K562 (cell line): ENCODE data around the gene ROR2. TPM values are rescaled to one million over a fixed set of nuclear protein-coding genes. Genes with fewer than 3 reads are reported as not detected.

ENCODE experiments used
- DACH1 ChIP-seq: fragments of 450-650 bp; IDR thresholded peaks from 2 replicates; pipeline ENCODE4 v1.6.1; 2018; ENCODE audit not compliant: partially characterized antibody
- NR2C1 ChIP-seq, 2 experiments: fragments of 450-650 bp; IDR thresholded peaks; 2 replicates each; pipeline ENCODE4 v1.6.1; 2017; ENCODE audit warnings: mild to moderate bottlenecking in 2 of 2, antibody characterized with exemption in 1 of 2, inconsistent platforms in 1 of 2, missing compliant biosample characterization in 1 of 2, missing genetic modification characterization in 1 of 2
- PBX2 ChIP-seq, 2 experiments: IDR thresholded peaks in 1 of 2; conservative IDR thresholded peaks in 1 of 2; 2 replicates each; pipeline ENCODE4 v1.6.1; 2016; ENCODE audit warnings: low read depth in 2 of 2, mild to moderate bottlenecking in 1 of 2, missing compliant biosample characterization in 1 of 2, missing genetic modification characterization in 1 of 2, moderate library complexity in 1 of 2
- SAFB ChIP-seq: fragments of 200-400 bp; formaldehyde crosslinking; IDR thresholded peaks from 2 replicates; pipeline ENCODE4 v1.6.1; 2017; ENCODE audit warnings: low read depth, low read length, borderline replicate concordance
- XRCC3 ChIP-seq: fragments of 450-650 bp; IDR thresholded peaks from 2 replicates; pipeline ENCODE4 v1.6.1; 2017; ENCODE audit warnings: mild to moderate bottlenecking, moderate library complexity
- ZNF124 ChIP-seq: sonication (generic); formaldehyde crosslinking; IDR thresholded peaks from 2 replicates; pipeline ENCODE4 v1.8.1; 2022; ENCODE audit warnings: missing genetic modification reagents
- ZNF134 ChIP-seq: fragments of 250-450 bp; sonication (Bioruptor Pico); conservative IDR thresholded peaks from 2 replicates; pipeline ENCODE4 v1.4.0; 2020
- ZNF197 ChIP-seq: fragments of 200-800 bp; sonication (Bioruptor generic); IDR thresholded peaks from 2 replicates; pipeline ENCODE4 v1.6.1; 2016; ENCODE audit warnings: low read depth, missing genetic modification characterization, missing compliant biosample characterization
- ZNF57 ChIP-seq: fragments of 450-650 bp; formaldehyde crosslinking; IDR thresholded peaks from 2 replicates; pipeline ENCODE4 v1.4.0; 2020; ENCODE audit warnings: mild to moderate bottlenecking, moderate library complexity
- ZNF699 ChIP-seq: fragments of 250-450 bp; sonication (Bioruptor Pico); IDR thresholded peaks from 2 replicates; pipeline ENCODE4 v1.8.0; 2021; ENCODE audit warnings: mild to moderate bottlenecking, moderate library complexity; ENCODE audit not compliant: insufficient replicate concordance
- polyA plus RNA-seq, 8 experiments: library from polyadenylated mRNA; depleted of rRNA in 4 of 8; stranded (reverse) in 5 of 8; unstranded in 3 of 8; fragments of >200 nt; fragmentation: Nextera tagmentation in 2 of 8; fragmentation: Illumina TruSeq in 1 of 8; extraction: Ambion mirVana in 2 of 8; extraction: Trizol in 1 of 8; gene quantifications; 2 replicates each; pipeline versions ENCODE4 v1.2.1 to v1.2.3, GENCODE V29; 2011 to 2014; ENCODE audit warnings: inconsistent platforms in 1 of 8, missing spikeins in 1 of 8
- total RNA-seq, 7 experiments: library from RNA; depleted of rRNA in 6 of 7; stranded (reverse); fragments of >200 nt in 6 of 7; fragmentation: Illumina TruSeq in 2 of 7; extraction: Trizol in 2 of 7; gene quantifications; 2 replicates each; pipeline versions ENCODE4 v1.2.1 to v1.2.3, GENCODE V29; 2011 to 2021; ENCODE audit warnings: low replicate concordance in 1 of 7
- TF ChIP-seq, protein P1 (sequence below): fragments of 250-450 bp; sonication (Bioruptor Pico); IDR thresholded peaks from 2 replicates; pipeline ENCODE4 v1.8.0; 2022; ENCODE audit warnings: moderate library complexity, mild to moderate bottlenecking, inconsistent platforms
- TF ChIP-seq, protein P2 (sequence below): fragments of 450-650 bp; IDR thresholded peaks from 2 replicates; pipeline ENCODE4 v1.6.1; 2016; ENCODE audit warnings: mild to moderate bottlenecking, moderate library complexity

The ROR2 gene
- total and polyA plus RNA-seq, 9 of the 15 experiments (the other 6 are each of a cell fraction or from before 2014, with no cell fraction given): 5.6 to 33.8 (median 15.3) TPM

DNA sequence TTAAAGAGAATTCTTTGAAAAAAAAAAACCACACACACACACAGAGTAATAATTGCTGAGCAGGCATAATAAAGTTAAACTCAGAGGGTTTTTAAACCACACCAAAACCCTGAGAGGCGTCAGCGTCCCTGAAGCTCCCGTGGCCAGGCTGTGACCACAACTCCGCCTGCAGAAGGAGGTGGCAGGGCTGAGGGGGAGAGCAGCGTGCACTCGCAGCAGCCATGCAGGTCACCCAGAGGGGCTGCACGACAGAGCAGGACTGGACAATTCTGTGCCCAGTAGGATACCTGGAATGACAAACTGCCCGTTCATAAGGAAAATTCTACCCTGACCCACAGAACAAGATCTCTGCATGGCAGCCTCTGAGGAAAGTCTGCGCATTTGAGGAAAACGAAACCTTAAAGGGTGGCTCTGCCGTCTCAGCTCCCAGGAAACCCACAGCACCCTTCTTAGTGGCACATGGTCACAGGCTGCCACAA lies 44.0 kb downstream of the ROR2 start (continued):
- TF ChIP-seq NR2C1 (IDR thresholded peaks at IDR 0.05): no peak
- no peak for TF ChIP-seq NR2C1 (tag; IDR thresholded peaks at IDR 0.05)
- TF ChIP-seq ZNF124 (CRISPR knock-in tag): no peak
- TF ChIP-seq, protein P1, sequence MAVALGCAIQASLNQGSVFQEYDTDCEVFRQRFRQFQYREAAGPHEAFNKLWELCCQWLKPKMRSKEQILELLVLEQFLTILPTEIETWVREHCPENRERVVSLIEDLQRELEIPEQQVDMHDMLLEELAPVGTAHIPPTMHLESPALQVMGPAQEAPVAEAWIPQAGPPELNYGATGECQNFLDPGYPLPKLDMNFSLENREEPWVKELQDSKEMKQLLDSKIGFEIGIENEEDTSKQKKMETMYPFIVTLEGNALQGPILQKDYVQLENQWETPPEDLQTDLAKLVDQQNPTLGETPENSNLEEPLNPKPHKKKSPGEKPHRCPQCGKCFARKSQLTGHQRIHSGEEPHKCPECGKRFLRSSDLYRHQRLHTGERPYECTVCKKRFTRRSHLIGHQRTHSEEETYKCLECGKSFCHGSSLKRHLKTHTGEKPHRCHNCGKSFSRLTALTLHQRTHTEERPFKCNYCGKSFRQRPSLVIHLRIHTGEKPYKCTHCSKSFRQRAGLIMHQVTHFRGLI (CRISPR knock-in tag): no peak
- no peak for TF ChIP-seq ZNF699 (CRISPR knock-in tag)
- TF ChIP-seq XRCC3: no peak
- TF ChIP-seq ZNF197 (CRISPR knock-in tag): no peak
- no peak for TF ChIP-seq ZNF57 (CRISPR knock-in tag)
- no peak for TF ChIP-seq PBX2 (CRISPR knock-in tag; IDR thresholded peaks at IDR 0.05; ENCODE audit: low read depth)
- TF ChIP-seq PBX2 (tag; conservative IDR thresholded peaks at IDR 0.05; ENCODE audit: low read depth): no peak
- TF ChIP-seq SAFB: no peak
- no peak for TF ChIP-seq DACH1
- no peak for TF ChIP-seq ZNF134 (CRISPR knock-in tag)
- TF ChIP-seq, protein P2, sequence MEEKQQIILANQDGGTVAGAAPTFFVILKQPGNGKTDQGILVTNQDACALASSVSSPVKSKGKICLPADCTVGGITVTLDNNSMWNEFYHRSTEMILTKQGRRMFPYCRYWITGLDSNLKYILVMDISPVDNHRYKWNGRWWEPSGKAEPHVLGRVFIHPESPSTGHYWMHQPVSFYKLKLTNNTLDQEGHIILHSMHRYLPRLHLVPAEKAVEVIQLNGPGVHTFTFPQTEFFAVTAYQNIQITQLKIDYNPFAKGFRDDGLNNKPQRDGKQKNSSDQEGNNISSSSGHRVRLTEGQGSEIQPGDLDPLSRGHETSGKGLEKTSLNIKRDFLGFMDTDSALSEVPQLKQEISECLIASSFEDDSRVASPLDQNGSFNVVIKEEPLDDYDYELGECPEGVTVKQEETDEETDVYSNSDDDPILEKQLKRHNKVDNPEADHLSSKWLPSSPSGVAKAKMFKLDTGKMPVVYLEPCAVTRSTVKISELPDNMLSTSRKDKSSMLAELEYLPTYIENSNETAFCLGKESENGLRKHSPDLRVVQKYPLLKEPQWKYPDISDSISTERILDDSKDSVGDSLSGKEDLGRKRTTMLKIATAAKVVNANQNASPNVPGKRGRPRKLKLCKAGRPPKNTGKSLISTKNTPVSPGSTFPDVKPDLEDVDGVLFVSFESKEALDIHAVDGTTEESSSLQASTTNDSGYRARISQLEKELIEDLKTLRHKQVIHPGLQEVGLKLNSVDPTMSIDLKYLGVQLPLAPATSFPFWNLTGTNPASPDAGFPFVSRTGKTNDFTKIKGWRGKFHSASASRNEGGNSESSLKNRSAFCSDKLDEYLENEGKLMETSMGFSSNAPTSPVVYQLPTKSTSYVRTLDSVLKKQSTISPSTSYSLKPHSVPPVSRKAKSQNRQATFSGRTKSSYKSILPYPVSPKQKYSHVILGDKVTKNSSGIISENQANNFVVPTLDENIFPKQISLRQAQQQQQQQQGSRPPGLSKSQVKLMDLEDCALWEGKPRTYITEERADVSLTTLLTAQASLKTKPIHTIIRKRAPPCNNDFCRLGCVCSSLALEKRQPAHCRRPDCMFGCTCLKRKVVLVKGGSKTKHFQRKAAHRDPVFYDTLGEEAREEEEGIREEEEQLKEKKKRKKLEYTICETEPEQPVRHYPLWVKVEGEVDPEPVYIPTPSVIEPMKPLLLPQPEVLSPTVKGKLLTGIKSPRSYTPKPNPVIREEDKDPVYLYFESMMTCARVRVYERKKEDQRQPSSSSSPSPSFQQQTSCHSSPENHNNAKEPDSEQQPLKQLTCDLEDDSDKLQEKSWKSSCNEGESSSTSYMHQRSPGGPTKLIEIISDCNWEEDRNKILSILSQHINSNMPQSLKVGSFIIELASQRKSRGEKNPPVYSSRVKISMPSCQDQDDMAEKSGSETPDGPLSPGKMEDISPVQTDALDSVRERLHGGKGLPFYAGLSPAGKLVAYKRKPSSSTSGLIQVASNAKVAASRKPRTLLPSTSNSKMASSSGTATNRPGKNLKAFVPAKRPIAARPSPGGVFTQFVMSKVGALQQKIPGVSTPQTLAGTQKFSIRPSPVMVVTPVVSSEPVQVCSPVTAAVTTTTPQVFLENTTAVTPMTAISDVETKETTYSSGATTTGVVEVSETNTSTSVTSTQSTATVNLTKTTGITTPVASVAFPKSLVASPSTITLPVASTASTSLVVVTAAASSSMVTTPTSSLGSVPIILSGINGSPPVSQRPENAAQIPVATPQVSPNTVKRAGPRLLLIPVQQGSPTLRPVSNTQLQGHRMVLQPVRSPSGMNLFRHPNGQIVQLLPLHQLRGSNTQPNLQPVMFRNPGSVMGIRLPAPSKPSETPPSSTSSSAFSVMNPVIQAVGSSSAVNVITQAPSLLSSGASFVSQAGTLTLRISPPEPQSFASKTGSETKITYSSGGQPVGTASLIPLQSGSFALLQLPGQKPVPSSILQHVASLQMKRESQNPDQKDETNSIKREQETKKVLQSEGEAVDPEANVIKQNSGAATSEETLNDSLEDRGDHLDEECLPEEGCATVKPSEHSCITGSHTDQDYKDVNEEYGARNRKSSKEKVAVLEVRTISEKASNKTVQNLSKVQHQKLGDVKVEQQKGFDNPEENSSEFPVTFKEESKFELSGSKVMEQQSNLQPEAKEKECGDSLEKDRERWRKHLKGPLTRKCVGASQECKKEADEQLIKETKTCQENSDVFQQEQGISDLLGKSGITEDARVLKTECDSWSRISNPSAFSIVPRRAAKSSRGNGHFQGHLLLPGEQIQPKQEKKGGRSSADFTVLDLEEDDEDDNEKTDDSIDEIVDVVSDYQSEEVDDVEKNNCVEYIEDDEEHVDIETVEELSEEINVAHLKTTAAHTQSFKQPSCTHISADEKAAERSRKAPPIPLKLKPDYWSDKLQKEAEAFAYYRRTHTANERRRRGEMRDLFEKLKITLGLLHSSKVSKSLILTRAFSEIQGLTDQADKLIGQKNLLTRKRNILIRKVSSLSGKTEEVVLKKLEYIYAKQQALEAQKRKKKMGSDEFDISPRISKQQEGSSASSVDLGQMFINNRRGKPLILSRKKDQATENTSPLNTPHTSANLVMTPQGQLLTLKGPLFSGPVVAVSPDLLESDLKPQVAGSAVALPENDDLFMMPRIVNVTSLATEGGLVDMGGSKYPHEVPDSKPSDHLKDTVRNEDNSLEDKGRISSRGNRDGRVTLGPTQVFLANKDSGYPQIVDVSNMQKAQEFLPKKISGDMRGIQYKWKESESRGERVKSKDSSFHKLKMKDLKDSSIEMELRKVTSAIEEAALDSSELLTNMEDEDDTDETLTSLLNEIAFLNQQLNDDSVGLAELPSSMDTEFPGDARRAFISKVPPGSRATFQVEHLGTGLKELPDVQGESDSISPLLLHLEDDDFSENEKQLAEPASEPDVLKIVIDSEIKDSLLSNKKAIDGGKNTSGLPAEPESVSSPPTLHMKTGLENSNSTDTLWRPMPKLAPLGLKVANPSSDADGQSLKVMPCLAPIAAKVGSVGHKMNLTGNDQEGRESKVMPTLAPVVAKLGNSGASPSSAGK: no peak
